DOHH2 (cell line): ENCODE data around the gene TTC19.
"Not testable (repeated sequence)": the region's sequence is repeated elsewhere in the genome, so short reads cannot be mapped to it uniquely, and the experiment has no call there.

Experiments used
- H3F3A ChIP-seq: fragments of 200-600 bp; sonication (generic), shearing (Covaris generic); 2 replicates; pipeline ENCODE4 v1.6.0; 2016; ENCODE audit warnings: antibody characterized with exemption, mild to moderate bottlenecking; ENCODE audit not compliant: control insufficient read depth, insufficient read depth
- H3K27ac ChIP-seq: fragments of 200-600 bp; sonication (generic); 2 replicates; pipeline ENCODE4 v1.5.1; 2014; ENCODE audit warnings: low read depth, mild to moderate bottlenecking, low read length, moderate library complexity
- H3K27me3 ChIP-seq: fragments of 200-600 bp; sonication (generic); 2 replicates; pipeline ENCODE4 v1.6.1; 2014; ENCODE audit warnings: mild to moderate bottlenecking, low read length, mixed read lengths; ENCODE audit not compliant: control insufficient read depth
- H3K36me3 ChIP-seq: fragments of 200-600 bp; sonication (generic); 2 replicates; pipeline ENCODE4 v1.6.1; 2014; ENCODE audit warnings: mild to moderate bottlenecking, low read length, moderate library complexity, mixed read lengths; ENCODE audit not compliant: control insufficient read depth
- H3K4me1 ChIP-seq: fragments of 200-600 bp; sonication (generic); 2 replicates; pipeline ENCODE4 v1.6.1; 2014; ENCODE audit warnings: mild to moderate bottlenecking, low read length, mixed read lengths; ENCODE audit not compliant: control insufficient read depth
- H3K4me2 ChIP-seq: fragments of 200-600 bp; sonication (generic); 2 replicates; pipeline ENCODE4 v1.6.0; 2014; ENCODE audit warnings: mild to moderate bottlenecking, low read length, moderate library complexity
- H3K4me3 ChIP-seq: fragments of 200-600 bp; sonication (generic); 2 replicates; pipeline ENCODE4 v1.5.1; 2014; ENCODE audit warnings: mild to moderate bottlenecking, low read length, mixed read lengths
- H3K79me2 ChIP-seq: fragments of 200-600 bp; sonication (generic); 2 replicates; pipeline ENCODE4 v1.6.1; 2014; ENCODE audit warnings: mild to moderate bottlenecking, low read length, mixed read lengths; ENCODE audit not compliant: control insufficient read depth
- H3K9me2 ChIP-seq: fragments of 200-600 bp; sonication (generic); replicated peaks from 2 replicates; pipeline ENCODE4 v1.6.1; 2014; ENCODE audit warnings: mild to moderate bottlenecking, low read length, mixed read lengths; ENCODE audit not compliant: control insufficient read depth
- H3K9me3 ChIP-seq: fragments of 200-600 bp; sonication (generic); 2 replicates; pipeline ENCODE4 v1.6.1; 2014; ENCODE audit warnings: antibody characterized with exemption, low read length, mixed read lengths; ENCODE audit not compliant: control insufficient read depth, insufficient read depth
- H4K20me1 ChIP-seq: fragments of 200-600 bp; sonication (generic); 2 replicates; pipeline ENCODE4 v1.6.0; 2014; ENCODE audit warnings: low read depth, mild to moderate bottlenecking, antibody characterized with exemption, low read length, moderate library complexity; ENCODE audit not compliant: control insufficient read depth, insufficient read depth
- EZH2phosphoT487 ChIP-seq: fragments of 200-600 bp; sonication (generic); IDR thresholded peaks from 2 replicates; pipeline ENCODE4 v1.6.1; 2017; ENCODE audit warnings: borderline replicate concordance, mild to moderate bottlenecking, antibody characterized with exemption, low read length, moderate library complexity, mixed read lengths
- TF ChIP-seq, protein P1 (sequence below): fragments of 200-600 bp; sonication (generic); IDR thresholded peaks from one replicate; pipeline ENCODE4 v1.5.1; 2014; ENCODE audit warnings: antibody characterized with exemption, mild to moderate bottlenecking, low read depth, low read length; ENCODE audit not compliant: poor library complexity, severe bottlenecking

The TTC19 gene

DNA sequence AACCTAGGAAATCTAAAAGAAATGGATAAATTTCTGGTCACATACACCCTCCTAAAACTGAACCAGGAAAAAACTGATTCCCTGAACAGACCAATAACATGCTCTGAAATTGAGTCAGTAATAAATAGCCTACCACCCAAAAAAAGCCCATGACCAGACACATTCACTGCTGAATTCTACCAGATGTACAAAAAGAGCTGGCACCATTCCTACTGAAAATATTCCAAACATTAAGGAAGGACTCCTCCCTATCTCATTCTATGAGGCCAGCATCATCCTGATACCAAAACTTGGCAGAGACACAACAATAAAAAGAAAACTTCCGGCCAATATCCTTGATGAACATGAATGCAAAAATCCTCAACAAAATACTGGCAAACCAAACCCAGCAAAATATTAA lies 52.9 kb downstream of the TTC19 start:
- Histone ChIP-seq H3K9me2 (no peaks in the 10 kb centered on the region), H4K20me1 (0 out of 2 replicates have a peak, but pooled peaks cover 7% of the 10 kb centered on the region), H3K79me2 (no peaks in the 10 kb centered on the region), H3K27me3 (no peaks in the 10 kb centered on the region), H3K4me3 (no peak overlapping the region), H3F3A (no peaks in the 10 kb centered on the region), H3K27ac (no peak overlapping the region), H3K9me3 (no peaks in the 10 kb centered on the region), H3K4me1 (no peaks in the 10 kb centered on the region), H3K4me2 (no peak overlapping the region), H3K36me3 (peaks cover 43% of the 10 kb centered on the region)
- TF ChIP-seq EZH2phosphoT487: no peak
- TF ChIP-seq, protein P1, sequence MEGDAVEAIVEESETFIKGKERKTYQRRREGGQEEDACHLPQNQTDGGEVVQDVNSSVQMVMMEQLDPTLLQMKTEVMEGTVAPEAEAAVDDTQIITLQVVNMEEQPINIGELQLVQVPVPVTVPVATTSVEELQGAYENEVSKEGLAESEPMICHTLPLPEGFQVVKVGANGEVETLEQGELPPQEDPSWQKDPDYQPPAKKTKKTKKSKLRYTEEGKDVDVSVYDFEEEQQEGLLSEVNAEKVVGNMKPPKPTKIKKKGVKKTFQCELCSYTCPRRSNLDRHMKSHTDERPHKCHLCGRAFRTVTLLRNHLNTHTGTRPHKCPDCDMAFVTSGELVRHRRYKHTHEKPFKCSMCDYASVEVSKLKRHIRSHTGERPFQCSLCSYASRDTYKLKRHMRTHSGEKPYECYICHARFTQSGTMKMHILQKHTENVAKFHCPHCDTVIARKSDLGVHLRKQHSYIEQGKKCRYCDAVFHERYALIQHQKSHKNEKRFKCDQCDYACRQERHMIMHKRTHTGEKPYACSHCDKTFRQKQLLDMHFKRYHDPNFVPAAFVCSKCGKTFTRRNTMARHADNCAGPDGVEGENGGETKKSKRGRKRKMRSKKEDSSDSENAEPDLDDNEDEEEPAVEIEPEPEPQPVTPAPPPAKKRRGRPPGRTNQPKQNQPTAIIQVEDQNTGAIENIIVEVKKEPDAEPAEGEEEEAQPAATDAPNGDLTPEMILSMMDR: no peak

- not testable (repeated sequence) for H3K4me3 ChIP-seq, H3K27me3 ChIP-seq
- H3K36me3 ChIP-seq: peaks cover 53% of the 10 kb centered on the region
These were observed 55.5 kb downstream of the TTC19 start for GRCh38 chr17:16055139-16055538.

GRCh38 chr17:16061631-16062030 lies 62.0 kb downstream of the TTC19 start:
- TF ChIP-seq EZH2phosphoT487: no peak
- TF ChIP-seq, protein P1: no peak
- no peaks in the 10 kb centered on the region for H3K4me1 ChIP-seq
- H4K20me1 ChIP-seq: no peaks in the 10 kb centered on the region
- no peaks in the 10 kb centered on the region for H3K27me3 ChIP-seq
- no peaks in the 10 kb centered on the region for H3K9me2 ChIP-seq
- H3K79me2 ChIP-seq: no peaks in the 10 kb centered on the region
- no peaks in the 10 kb centered on the region for H3K9me3 ChIP-seq
- H3K4me3 ChIP-seq: no peak overlapping the region
- no peak overlapping the region for H3K4me2 ChIP-seq
- H3F3A ChIP-seq: no peaks in the 10 kb centered on the region
- no peak overlapping the region for H3K27ac ChIP-seq
- peaks cover 82% of the 10 kb centered on the region for H3K36me3 ChIP-seq

More at GRCh38 chr17:16055139-16055538, 55.5 kb downstream of the TTC19 start:
- not testable (repeated sequence) for H3K4me1 ChIP-seq, H3F3A ChIP-seq, H4K20me1 ChIP-seq, H3K79me2 ChIP-seq, H3K4me2 ChIP-seq, H3K9me2 ChIP-seq, H3K9me3 ChIP-seq, H3K27ac ChIP-seq

- no peaks in the 10 kb centered on the region for H3K9me2 ChIP-seq
- TF ChIP-seq, protein P1: no peak
- no peak for TF ChIP-seq EZH2phosphoT487
- H3K4me2 ChIP-seq: no peak overlapping the region
- no peaks in the 10 kb centered on the region for H3K27me3 ChIP-seq
- no peaks in the 10 kb centered on the region for H3F3A ChIP-seq
- no peaks in the 10 kb centered on the region for H3K9me3 ChIP-seq
- H3K27ac ChIP-seq: no peak overlapping the region
- H3K36me3 ChIP-seq: peaks cover 70% of the 10 kb centered on the region
- no peak overlapping the region for H3K4me3 ChIP-seq
- H4K20me1 ChIP-seq: no peaks in the 10 kb centered on the region
- no peaks in the 10 kb centered on the region for H3K4me1 ChIP-seq
- H3K79me2 ChIP-seq: no peaks in the 10 kb centered on the region
These were observed 66.5 kb downstream of the TTC19 start for GRCh38 chr17:16066125-16066524.
